ENCODE results near the gene KCNQ1. TPM values are rescaled to one million over a fixed set of nuclear protein-coding genes. Genes with fewer than 3 reads are reported as not detected.
A peak's percentile ranks its signal among the peaks of the same experiment; 100 is the strongest.

KCNQ1 gene
- total RNA-seq, 1 experiment from 2014 or later: 2.3 TPM

DNA sequence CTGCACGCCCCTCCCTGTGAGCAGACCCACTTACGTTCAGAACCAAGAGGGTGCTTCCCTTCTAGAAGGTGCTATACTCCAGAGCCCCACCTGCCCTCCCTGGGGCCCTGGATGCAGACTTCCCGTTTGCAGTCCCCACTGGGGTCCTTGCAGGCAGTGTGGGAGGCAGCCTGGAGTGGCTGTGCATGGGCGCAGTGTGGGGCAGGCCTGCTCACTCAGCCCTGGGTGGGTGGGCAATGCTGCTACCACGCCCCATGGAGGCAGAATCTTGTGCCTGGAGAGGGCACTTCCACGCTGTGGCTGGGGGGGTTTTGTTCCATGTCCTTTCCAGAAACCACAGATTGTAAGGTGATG, 138.8 kb downstream of the KCNQ1 start:
- no peak overlapping the region for H3K4ac ChIP-seq (ENCODE audit: low read depth, low read length)
- H3K9me3 ChIP-seq (ENCODE audit: control insufficient read depth, low read depth, low read length): no peaks in the 10 kb centered on the region
- peaks cover 60% of the 10 kb centered on the region for H3K27me3 Mint-ChIP-seq (ENCODE audit: low read depth)
- no peak overlapping the region for H2BK12ac ChIP-seq (ENCODE audit: insufficient read length, low read depth, low read length)
- H3K14ac ChIP-seq (ENCODE audit: insufficient read depth, low read length): no peak overlapping the region
- H3K27ac ChIP-seq (ENCODE audit: insufficient read length, low read depth, low read length): no peak overlapping the region
- H2AFZ ChIP-seq (ENCODE audit: low read length): no peak overlapping the region
- no peak overlapping the region for H2BK120ac ChIP-seq (ENCODE audit: low read depth, low read length, poor library complexity, severe bottlenecking)
- no peak overlapping the region for H2AK5ac ChIP-seq (ENCODE audit: insufficient read length, low read length)
- H4K20me1 ChIP-seq (ENCODE audit: control insufficient read depth, insufficient read depth, insufficient read length): no peaks in the 10 kb centered on the region
- no peak overlapping the region for H4K8ac ChIP-seq (replicated peaks; ENCODE audit: insufficient read length, low read depth, low read length)
- H3K9ac ChIP-seq (ENCODE audit: extremely low read depth, insufficient read length, low read length): no peak overlapping the region
- no peak overlapping the region for H3K23ac ChIP-seq (ENCODE audit: insufficient read length, low read depth, low read length)
- DNase-seq: peak; percentile 20
- H2BK15ac ChIP-seq (ENCODE audit: low read depth, low read length): no peak overlapping the region
- no peak overlapping the region for H3K4me2 ChIP-seq (ENCODE audit: insufficient read depth, insufficient read length, low read length)
- no peak overlapping the region for H2BK20ac ChIP-seq (ENCODE audit: low read depth, low read length, poor library complexity, severe bottlenecking)
- H3K4me1 ChIP-seq (ENCODE audit: insufficient read depth, low read length): no peaks in the 10 kb centered on the region
- H3K79me2 ChIP-seq (ENCODE audit: insufficient read depth, low read length): no peaks in the 10 kb centered on the region
- WGBS (ENCODE audit: extremely low coverage, insufficient read length, low lambda C conversion rate): no CpG with 5 or more reads among the region's 6 CpGs
- H3K4me3 Mint-ChIP-seq: no peak overlapping the region
- H3T11ph ChIP-seq (ENCODE audit: low read length): no peak overlapping the region
- no peaks in the 10 kb centered on the region for H3K23me2 ChIP-seq (ENCODE audit: insufficient read length, low read depth, low read length, poor library complexity, severe bottlenecking)
- peaks cover 10% of the 10 kb centered on the region; the same call in 1 of the 2 replicates for H3K27me3 ChIP-seq (ENCODE audit: insufficient read depth, low read length)
- H3K4me1 Mint-ChIP-seq: peaks cover 2 to 3% of the 10 kb centered on the region in 2 experiments; a peak in 1 of 4 replicates
- no peak overlapping the region for H3K56ac ChIP-seq (ENCODE audit: insufficient read length, low read depth, low read length)
- H3K18ac ChIP-seq (ENCODE audit: insufficient read length, low read depth, low read length): no peak overlapping the region
- TF ChIP-seq, protein P1, sequence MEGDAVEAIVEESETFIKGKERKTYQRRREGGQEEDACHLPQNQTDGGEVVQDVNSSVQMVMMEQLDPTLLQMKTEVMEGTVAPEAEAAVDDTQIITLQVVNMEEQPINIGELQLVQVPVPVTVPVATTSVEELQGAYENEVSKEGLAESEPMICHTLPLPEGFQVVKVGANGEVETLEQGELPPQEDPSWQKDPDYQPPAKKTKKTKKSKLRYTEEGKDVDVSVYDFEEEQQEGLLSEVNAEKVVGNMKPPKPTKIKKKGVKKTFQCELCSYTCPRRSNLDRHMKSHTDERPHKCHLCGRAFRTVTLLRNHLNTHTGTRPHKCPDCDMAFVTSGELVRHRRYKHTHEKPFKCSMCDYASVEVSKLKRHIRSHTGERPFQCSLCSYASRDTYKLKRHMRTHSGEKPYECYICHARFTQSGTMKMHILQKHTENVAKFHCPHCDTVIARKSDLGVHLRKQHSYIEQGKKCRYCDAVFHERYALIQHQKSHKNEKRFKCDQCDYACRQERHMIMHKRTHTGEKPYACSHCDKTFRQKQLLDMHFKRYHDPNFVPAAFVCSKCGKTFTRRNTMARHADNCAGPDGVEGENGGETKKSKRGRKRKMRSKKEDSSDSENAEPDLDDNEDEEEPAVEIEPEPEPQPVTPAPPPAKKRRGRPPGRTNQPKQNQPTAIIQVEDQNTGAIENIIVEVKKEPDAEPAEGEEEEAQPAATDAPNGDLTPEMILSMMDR (conservative IDR thresholded peaks at IDR 0.05): no peak
- H3K79me1 ChIP-seq (ENCODE audit: insufficient read depth, low read depth, low read length, poor library complexity, severe bottlenecking): no peaks in the 10 kb centered on the region
- no peak overlapping the region for H4K5ac ChIP-seq (ENCODE audit: insufficient read length, low read depth, low read length)
- H4K91ac ChIP-seq (ENCODE audit: insufficient read length, low read depth, low read length): no peak overlapping the region
- no peak overlapping the region for H2BK5ac ChIP-seq (ENCODE audit: insufficient read length, low read length)
- no peak overlapping the region for H3K27ac Mint-ChIP-seq
- no peaks in the 10 kb centered on the region for H3K9me3 Mint-ChIP-seq
- no peaks in the 10 kb centered on the region for H3K36me3 Mint-ChIP-seq (ENCODE audit: insufficient read depth in 1 of 3, low read depth in 3 of 3)

All from H9 (cell line).